ENCODE data around the gene RCOR3. TPM values are rescaled to one million over a fixed set of nuclear protein-coding genes. Genes with fewer than 3 reads are reported as not detected.

The RCOR3 gene
- total and polyA plus RNA-seq, 2 of the 8 experiments (the other 6 are each of a cell fraction or from before 2014, with no cell fraction given): 21.4 to 36.3 TPM

- Histone ChIP-seq H3K36me3 (ENCODE audit: control insufficient read depth in 2 of 4, insufficient read depth in 4 of 4, low read length in 3 of 4) (peaks cover 0 to 15% (median 0%) of the 10 kb centered on the region in 4 experiments; a peak in 1 of 8 replicates), H3K27ac (ENCODE audit: low read depth, low read length) (no peak overlapping the region; the same call in 1 of the 2 replicates), H2BK5ac (ENCODE audit: low read depth, low read length) (no peak overlapping the region; the same call in 1 of the 2 replicates), H2BK20ac (ENCODE audit: low read length) (no peak overlapping the region), H3K4ac (replicated peaks; ENCODE audit: insufficient read length, low read depth, low read length) (no peak overlapping the region), H3K4me3 (ENCODE audit: extremely low read depth in 1 of 4, insufficient read depth in 2 of 4, low read depth in 3 of 4, low read length in 4 of 4) (peak overlapping the region; percentile 71 to 83 (median 75)), H3K23ac (ENCODE audit: insufficient read length) (no peak overlapping the region), H2BK120ac (replicated peaks; ENCODE audit: low read depth, low read length) (no peak overlapping the region), H4K8ac (ENCODE audit: extremely low read depth, insufficient read depth, low read length) (no peak overlapping the region; the same call in 1 of the 2 replicates), H3K27me3 (replicated peaks in 1 of 4; ENCODE audit: control insufficient read depth in 3 of 4, extremely low read depth in 1 of 4, insufficient read depth in 3 of 4, low read length in 3 of 4) (no peaks in the 10 kb centered on the region), H3K56ac (replicated peaks; ENCODE audit: insufficient read length, low read depth, low read length) (peak overlapping the region; percentile 30), H2AFZ (ENCODE audit: low read length) (no peak overlapping the region), H3K18ac (ENCODE audit: extremely low read depth, low read length) (peak overlapping the region; percentile 78), H3K9me3 (ENCODE audit: insufficient read depth in 2 of 2, low read depth in 1 of 2, low read length in 1 of 2) (no peaks in the 10 kb centered on the region), H3K79me2 (ENCODE audit: control insufficient read depth in 1 of 2, insufficient read depth in 2 of 2, low read length in 2 of 2) (peaks cover 0 to 24% of the 10 kb centered on the region in 2 experiments; a peak in 2 of 4 replicates), H3K4me2 (ENCODE audit: insufficient read depth in 1 of 2, low read depth in 2 of 2, low read length in 2 of 2) (peak overlapping the region; percentile 86 to 92), H2BK15ac (ENCODE audit: low read length) (no peak overlapping the region), H3K9ac (replicated peaks in 1 of 4; ENCODE audit: extremely low read depth in 1 of 4, low read depth in 3 of 4, low read length in 3 of 4) (peak overlapping the region; percentile 62 to 86 (median 67); a peak in 6 of 7 replicates), H2BK12ac (ENCODE audit: low read depth, low read length) (no peak overlapping the region), H2AK5ac (ENCODE audit: low read depth, low read length) (no peak overlapping the region), H3K79me1 (ENCODE audit: low read depth, low read length) (no peaks in the 10 kb centered on the region; the same call in 1 of the 2 replicates), H4K91ac (replicated peaks; ENCODE audit: insufficient read length, low read length) (no peak overlapping the region), H3K14ac (ENCODE audit: insufficient read length) (no peak overlapping the region), H3K23me2 (ENCODE audit: low read depth, low read length) (peaks cover 18% of the 10 kb centered on the region; the same call in 1 of the 2 replicates), H4K5ac (ENCODE audit: insufficient read length, low read depth, low read length) (no peak overlapping the region), H4K20me1 (replicated peaks in 1 of 2; ENCODE audit: control insufficient read depth in 1 of 2, insufficient read depth in 2 of 2, low read length in 2 of 2) (peaks cover 0 to 3% of the 10 kb centered on the region in 2 experiments), H3K4me1 (replicated peaks in 1 of 4; ENCODE audit: control insufficient read depth in 3 of 4, insufficient read depth in 4 of 4, low read length in 3 of 4) (no peaks in the 10 kb centered on the region; a peak in 1 of 7 replicates)
- FAIRE-seq: no peak
- POLR2A ChIA-PET (ENCODE audit: partially characterized antibody): interaction anchor here (0.7 to 2.3 kb wide), 9 partner anchors 9 to 887 kb away, joined by 3 to 11 read pairs (median 4); no protein-coding TSS in a partner anchor
- 3% methylated on average over 33 of the region's 59 CpGs; no CpG with 5 or more reads in 1 of the 2 experiments for WGBS, 2 experiments (ENCODE audit: extremely low coverage in 1 of 2, insufficient coverage in 1 of 2, insufficient read length in 1 of 2, insufficient replicate concordance in 2 of 2, low coverage in 1 of 2, low lambda C conversion rate in 2 of 2, missing lambda C conversion rate in 1 of 2)
- DNase-seq (ENCODE audit: low read depth in 1 of 2, low spot score in 2 of 2): peak in 1 of 2 experiments; percentile 84
- CTCF ChIA-PET (ENCODE audit: partially characterized antibody): interaction anchor here (0.7 kb wide), 1 partner anchor 1003 kb away, joined by 3 read pairs; no protein-coding TSS in a partner anchor
- TF ChIP-seq NANOG (IDR thresholded peaks at IDR 0.05; ENCODE audit: insufficient read depth, low read depth, low read length, poor library complexity, severe bottlenecking): no peak
- TF ChIP-seq POLR2A (IDR thresholded peaks at IDR 0.05; ENCODE audit: control extremely low read depth in 1 of 2, low read depth in 2 of 2, low read length in 2 of 2): peak in 1 of 2 experiments; percentile 60; a peak in 1 of 3 replicates
- no peak for TF ChIP-seq RXRA (IDR thresholded peaks at IDR 0.05; ENCODE audit: insufficient read depth, low read depth, low read length)
- 0 out of 2 replicates have a peak, but pooled peaks have one; percentile 34 for TF ChIP-seq TAF1 (IDR thresholded peaks at IDR 0.05; ENCODE audit: low read depth, low read length)
- peak; percentile 33 for TF ChIP-seq KDM4A (IDR thresholded peaks at IDR 0.05; ENCODE audit: low read depth, low read length, severe bottlenecking)
- no peak for TF ChIP-seq BACH1 (IDR thresholded peaks at IDR 0.05; ENCODE audit: low read length)
- TF ChIP-seq BCL11A (IDR thresholded peaks at IDR 0.05; ENCODE audit: low read depth in 2 of 2, low read length in 2 of 2): no peak
- TF ChIP-seq TBP (IDR thresholded peaks at IDR 0.05; ENCODE audit: low read depth, low read length): peak; percentile 68; the same call in 1 of the 2 replicates
- peak in 1 of 2 experiments; percentile 80; a peak in 1 of 4 replicates for TF ChIP-seq SIN3A (conservative IDR thresholded peaks at IDR 0.05 in 1 of 2, IDR thresholded peaks at IDR 0.05 in 1 of 2; ENCODE audit: low read depth in 1 of 2, low read length in 2 of 2)
- TF ChIP-seq CREB1 (IDR thresholded peaks at IDR 0.05): no peak
- TF ChIP-seq KDM5A (IDR thresholded peaks at IDR 0.05; ENCODE audit: low read length): no peak
Observed at GRCh38 chr1:211260141-211261107, 1.3 kb downstream of the RCOR3 start.
